ENCODE results near the gene JPH2. TPM values are rescaled to one million over a fixed set of nuclear protein-coding genes. Genes with fewer than 3 reads are reported as not detected.

JPH2 gene
- total and polyA plus RNA-seq, 2 of the 4 experiments (the other 2 are of a cell fraction): 0.44 to 0.54 TPM

GRCh38 chr20:44170816-44171410 is 16.1 kb downstream of the JPH2 start:
- H4K91ac ChIP-seq (ENCODE audit: insufficient read depth, low read depth, low read length): 0 out of 2 replicates have a peak overlapping the region, but pooled peaks have one; percentile 12
- no peaks in the 10 kb centered on the region for H3K9me3 ChIP-seq (ENCODE audit: control insufficient read depth, insufficient read depth, low read length)
- CTCF ChIA-PET: no interaction called here
- H3K79me1 ChIP-seq (ENCODE audit: low read depth in 1 of 2, low read length in 2 of 2): peaks cover 0 to 3% of the 10 kb centered on the region in 2 experiments; a peak in 2 of 4 replicates
- no peak overlapping the region for H4K8ac ChIP-seq (ENCODE audit: low read depth in 2 of 2, low read length in 2 of 2)
- BruUV-seq (replicated peaks): no TSS peak
- no peaks in the 10 kb centered on the region for H4K20me1 ChIP-seq (ENCODE audit: insufficient read depth, low read length)
- H3K27me3 ChIP-seq (ENCODE audit: control insufficient read depth, insufficient read depth, low read length): no peaks in the 10 kb centered on the region; the same call in 1 of the 2 replicates
- no peak overlapping the region for H3K56ac ChIP-seq (ENCODE audit: extremely low read depth, insufficient read depth, low read length)
- ATAC-seq (ENCODE audit: low read depth) (no peak), DNase-seq (no peak)
- POLR2A ChIA-PET (ENCODE audit: unreplicated experiment): no interaction called here
- H2BK20ac ChIP-seq (ENCODE audit: low read depth, low read length): no peak overlapping the region
- no peak overlapping the region for H3K4me2 ChIP-seq (ENCODE audit: low read depth, low read length)
- H4K5ac ChIP-seq (ENCODE audit: low read depth, low read length): no peak overlapping the region
- H3K23ac ChIP-seq (ENCODE audit: low read depth, low read length): 0 out of 2 replicates have a peak overlapping the region, but pooled peaks have one; percentile 44
- no peak overlapping the region for H3K18ac ChIP-seq (ENCODE audit: low read depth, low read length)
- no peaks in the 10 kb centered on the region for H3K36me3 ChIP-seq (ENCODE audit: control insufficient read depth, insufficient read depth, low read length)
- dilution Hi-C loops (cut with HindIII; ENCODE audit: low sequenced_read_pairs, unreplicated experiment): no loop called here
- no peak overlapping the region for H2BK15ac ChIP-seq (ENCODE audit: low read depth, low read length)
- 0 out of 2 replicates have a peak overlapping the region, but pooled peaks have one; percentile 3 for H2AK5ac ChIP-seq (ENCODE audit: low read depth, low read length)
- H3K9me1 ChIP-seq (ENCODE audit: insufficient read depth, low read length): peaks cover 12% of the 10 kb centered on the region
- H2BK120ac ChIP-seq (ENCODE audit: low read depth, low read length): no peak overlapping the region; the same call in 1 of the 2 replicates
- WGBS, 2 experiments (ENCODE audit: extremely low coverage in 2 of 2, insufficient read length in 1 of 2): 27% methylated on average over 2 of the region's 7 CpGs; no CpG with 5 or more reads in 1 of the 2 experiments
- intact Hi-C loops (cut with micrococcal nuclease): no loop called here
- in situ Hi-C loops (cut with MboI; ENCODE audit: low sequenced_read_pairs): no loop called here
- H2BK5ac ChIP-seq (ENCODE audit: low read depth, low read length, poor library complexity, severe bottlenecking): no peak overlapping the region
- no peak overlapping the region for H3K4me3 ChIP-seq (ENCODE audit: insufficient read depth, low read depth, low read length)
- no peak overlapping the region for H3K27ac ChIP-seq (ENCODE audit: insufficient read depth, low read length)
- TF ChIP-seq MAFK (IDR thresholded peaks at IDR 0.05; ENCODE audit: low read depth, low read length): no peak
- TF ChIP-seq NFE2L2 (IDR thresholded peaks at IDR 0.05; ENCODE audit: low read depth, low read length): no peak
- TF ChIP-seq RFX5 (IDR thresholded peaks at IDR 0.05; ENCODE audit: low read depth, low read length): no peak
- TF ChIP-seq MXI1 (IDR thresholded peaks at IDR 0.05; ENCODE audit: borderline replicate concordance, low read depth, low read length): no peak
- TF ChIP-seq CEBPB (IDR thresholded peaks at IDR 0.05; ENCODE audit: low read depth, low read length): no peak
- TF ChIP-seq ELK1 (IDR thresholded peaks at IDR 0.05; ENCODE audit: borderline replicate concordance, low read depth, low read length): no peak
- no peak overlapping the region for H2AFZ ChIP-seq (replicated peaks; ENCODE audit: low read length, poor library complexity)
- peaks cover 3% of the 10 kb centered on the region; the same call in 1 of the 2 replicates for H3K4me1 ChIP-seq (ENCODE audit: control insufficient read depth, insufficient read depth, low read length)
- H3K14ac ChIP-seq (replicated peaks; ENCODE audit: low read depth, low read length): 0 out of 2 replicates have a peak overlapping the region, but pooled peaks have one; percentile 16
- peak overlapping the region; percentile 1; the same call in 1 of the 2 replicates for H3K4ac ChIP-seq (ENCODE audit: low read depth, low read length)
- H2AK9ac ChIP-seq (replicated peaks; ENCODE audit: low read depth, low read length, poor library complexity): peak overlapping the region; percentile 29
- H3K9ac ChIP-seq (ENCODE audit: low read depth, low read length): no peak overlapping the region
